HG02798 (cell line): ENCODE results near the gene LGR4.
"Not testable (repeated sequence)": the region's sequence is repeated elsewhere in the genome, so short reads cannot be mapped to it uniquely, and the experiment has no call there.

Experiments used
- ATAC-seq: cut with Tn5 transposase; IDR thresholded peaks from one replicate; pipeline ENCODE4 v1.9.1; 2021; ENCODE audit warnings: mild to moderate bottlenecking; ENCODE audit not compliant: unreplicated experiment, poor library complexity

LGR4 gene

DNA sequence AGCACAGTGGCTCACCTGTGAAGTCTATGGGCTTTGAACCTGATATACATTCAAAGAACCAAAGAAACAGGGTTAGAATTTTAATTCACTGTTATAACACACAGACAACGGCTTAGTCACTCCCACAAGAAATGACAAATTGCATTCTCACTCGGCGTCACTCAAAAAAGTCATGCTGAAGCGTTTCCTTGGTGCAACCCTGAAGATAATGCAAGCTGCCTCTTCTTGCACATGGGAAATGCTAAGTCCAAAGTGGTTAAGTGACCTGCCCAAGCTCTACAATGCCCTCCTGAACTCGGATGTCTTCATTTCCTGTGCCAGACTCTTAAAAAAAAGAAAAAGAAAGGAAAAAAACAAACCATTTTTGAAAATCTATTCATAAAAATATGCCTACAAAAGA is 10.0 kb downstream of the LGR4 start:
- ATAC-seq = no peak

DNA sequence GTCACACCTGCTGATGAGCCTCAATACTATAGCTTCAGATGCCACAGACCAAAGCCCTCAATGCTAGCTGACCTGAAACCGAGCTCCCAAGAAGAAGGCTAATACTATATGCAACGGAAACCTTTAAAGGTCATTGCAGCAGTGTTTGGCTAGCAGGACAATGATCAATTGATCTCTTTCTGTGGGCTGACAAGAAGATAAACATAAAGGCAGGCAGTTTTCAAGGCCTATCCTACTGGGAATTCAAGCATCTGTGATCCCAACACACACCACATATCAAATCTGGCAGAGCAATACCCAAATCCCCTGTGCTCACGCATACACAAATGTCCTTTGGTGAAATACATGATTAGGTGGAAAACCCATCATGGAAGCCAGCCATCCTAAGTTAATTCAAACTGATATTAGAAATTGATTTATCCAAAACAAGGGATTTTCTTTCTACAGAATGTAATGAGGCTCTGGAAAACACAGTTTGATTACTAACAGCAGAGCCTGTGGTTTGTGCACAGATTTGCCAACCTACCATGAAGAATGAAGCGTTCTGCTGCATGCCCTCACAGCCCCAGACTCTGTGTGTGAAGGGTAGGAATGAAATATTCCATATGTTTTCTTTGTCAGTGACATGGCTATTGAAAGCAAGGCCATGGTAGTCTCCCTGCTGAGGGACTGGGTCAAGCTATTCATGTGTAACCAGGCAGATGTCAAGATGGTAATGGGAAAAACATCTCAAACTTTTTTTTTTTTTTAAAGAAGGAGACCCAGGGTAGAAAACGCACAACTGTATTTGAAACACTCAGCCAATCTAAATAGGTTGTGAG is 12.2 kb downstream of the LGR4 start:
- ATAC-seq = no peak

DNA sequence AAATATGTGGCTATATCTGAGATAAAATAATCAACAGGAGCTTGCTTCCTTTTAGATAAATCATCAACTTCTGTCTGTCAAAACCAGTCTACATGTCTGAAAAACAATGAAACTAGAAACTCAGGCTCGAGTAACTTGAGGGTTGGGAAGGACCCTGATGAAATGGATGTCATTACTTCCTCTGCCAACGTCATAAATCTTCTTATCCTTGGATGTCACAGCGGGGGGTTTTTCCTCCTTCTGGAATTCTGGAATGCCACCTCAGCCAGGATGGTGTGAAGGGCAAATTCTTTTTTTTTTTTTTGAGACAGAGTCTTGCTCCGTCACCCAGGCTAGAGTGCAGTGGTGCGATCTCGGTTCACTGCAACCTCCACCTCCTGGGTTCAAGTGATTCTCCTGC is 13.4 kb downstream of the LGR4 start:
- no peak for ATAC-seq

DNA sequence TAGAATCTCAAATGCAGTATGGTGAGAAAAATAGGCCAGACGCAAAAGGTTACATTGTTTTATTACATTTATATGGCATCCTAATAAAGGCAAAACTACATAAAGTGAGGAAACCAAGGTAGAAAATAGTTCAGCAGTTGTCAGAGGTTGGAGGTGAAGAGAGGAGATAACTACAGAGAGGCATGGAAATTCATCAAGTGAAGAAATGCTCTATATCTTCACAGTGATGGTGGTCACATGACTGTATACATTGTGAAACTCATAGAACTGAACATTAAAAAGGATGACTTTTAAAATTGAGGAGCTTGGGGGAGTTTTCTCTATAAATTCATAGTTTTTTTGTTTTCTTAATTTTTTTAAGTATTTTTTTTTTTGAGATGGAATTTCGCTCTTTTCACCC is 14.4 kb downstream of the LGR4 start:
- no peak for ATAC-seq

DNA sequence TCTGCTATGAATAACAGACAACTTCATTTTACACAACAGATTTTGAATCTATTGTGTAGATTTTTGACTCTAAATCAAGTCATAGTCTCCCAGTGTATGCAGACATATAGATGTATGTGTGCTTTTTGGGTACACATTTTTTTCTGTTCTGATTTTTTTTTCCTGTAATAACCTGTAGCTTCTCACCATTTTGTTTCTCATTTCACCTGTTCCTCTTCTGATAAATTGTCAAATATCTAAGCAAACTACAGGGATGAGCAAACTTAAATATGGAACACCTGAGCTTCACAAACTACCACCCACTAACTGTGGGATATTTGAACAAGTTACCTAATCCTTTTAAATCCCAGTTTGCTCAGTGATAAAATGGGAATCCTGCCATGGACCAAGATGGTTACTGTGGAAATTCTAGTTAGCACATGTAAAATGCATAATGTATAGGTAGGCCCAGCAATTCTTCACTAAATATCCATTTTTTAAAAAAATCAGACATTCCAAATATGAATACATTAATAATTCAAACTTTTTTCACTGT is 15.7 kb downstream of the LGR4 start:
- ATAC-seq = no peak

DNA sequence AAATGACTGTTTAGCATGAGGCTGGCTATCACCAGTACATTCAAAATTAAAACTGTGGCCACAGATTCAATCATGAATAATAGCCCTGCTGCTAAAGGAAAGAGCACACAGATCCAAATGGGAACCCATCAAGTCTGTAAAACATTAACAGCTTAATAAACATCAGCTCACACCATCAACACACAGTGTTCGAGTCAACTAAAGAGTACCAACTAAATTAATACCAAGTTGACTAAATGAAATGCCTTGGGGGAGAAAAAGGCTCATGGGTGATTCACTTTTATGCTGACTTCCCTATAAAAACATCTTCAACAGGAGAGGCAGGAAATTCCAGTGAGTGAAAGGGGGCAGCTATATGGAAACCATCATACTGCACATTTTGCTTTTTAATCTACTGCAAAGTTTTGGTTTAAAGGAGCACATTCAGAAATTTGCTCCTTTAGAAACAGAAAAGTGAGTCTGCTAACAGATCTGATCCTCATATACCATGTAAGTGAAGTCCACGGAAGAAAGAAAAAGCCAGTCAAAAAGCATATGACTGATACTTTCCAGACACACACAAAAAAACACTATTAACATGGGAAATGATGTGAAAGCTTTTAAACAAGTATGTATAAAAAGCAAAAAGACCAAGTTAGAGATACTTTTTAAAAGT is 16.3 kb downstream of the LGR4 start:
- no peak for ATAC-seq

DNA sequence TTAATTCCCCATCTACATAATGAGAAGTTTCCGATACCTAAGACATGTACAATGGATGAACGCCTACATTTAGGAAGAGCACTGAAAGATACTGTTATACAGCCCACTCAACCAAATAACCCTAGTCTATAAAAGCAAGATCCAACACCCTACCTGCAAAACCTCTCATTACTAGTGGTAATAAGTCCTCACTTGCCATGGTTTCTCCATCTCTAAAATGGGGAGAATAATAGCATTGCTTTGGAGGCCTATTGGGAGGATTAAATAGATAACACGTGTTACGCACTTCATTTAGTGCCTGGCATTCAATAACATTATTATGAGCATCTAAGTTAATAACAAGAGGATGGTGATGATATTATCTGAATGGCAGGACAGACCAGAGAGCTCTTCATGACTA is 16.9 kb downstream of the LGR4 start:
- no peak for ATAC-seq

DNA sequence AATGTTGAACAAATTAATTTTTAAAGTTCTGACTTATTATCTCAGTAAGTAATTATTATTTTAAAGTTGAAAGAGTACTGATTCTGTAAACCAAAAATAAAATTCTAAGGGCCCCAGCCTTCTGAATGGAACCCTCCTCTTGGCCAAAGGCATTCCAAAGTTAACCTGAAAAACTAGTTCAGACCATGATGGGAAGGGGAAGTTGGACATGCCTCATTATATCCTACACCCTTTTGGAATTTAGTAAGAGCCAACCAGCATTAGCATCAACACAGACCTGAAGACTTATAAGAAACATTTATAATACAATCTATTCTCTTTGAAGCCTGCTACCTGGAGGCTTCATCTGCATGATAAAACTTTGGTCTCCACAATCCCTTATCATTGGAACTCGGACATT is 18.9 kb downstream of the LGR4 start:
- no peak for ATAC-seq

DNA sequence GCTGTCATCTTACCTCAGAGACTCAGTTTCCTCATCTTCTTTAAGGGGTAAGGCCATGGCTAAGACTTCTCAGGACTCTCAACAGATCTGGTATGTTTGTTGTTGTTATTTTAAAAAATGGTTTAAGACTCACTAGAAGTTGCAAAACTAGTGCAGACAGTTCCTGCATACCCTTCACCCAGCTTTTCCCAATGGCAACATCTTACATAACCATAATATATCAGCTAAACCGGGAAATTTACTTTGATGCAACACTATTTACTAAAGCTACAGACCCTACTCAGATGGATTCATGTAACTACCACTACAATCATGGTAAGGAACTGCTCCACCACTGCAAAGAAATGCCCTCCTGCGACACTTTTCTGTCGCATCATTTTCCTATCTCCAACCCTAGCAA is 20.4 kb downstream of the LGR4 start:
- ATAC-seq = no peak

DNA sequence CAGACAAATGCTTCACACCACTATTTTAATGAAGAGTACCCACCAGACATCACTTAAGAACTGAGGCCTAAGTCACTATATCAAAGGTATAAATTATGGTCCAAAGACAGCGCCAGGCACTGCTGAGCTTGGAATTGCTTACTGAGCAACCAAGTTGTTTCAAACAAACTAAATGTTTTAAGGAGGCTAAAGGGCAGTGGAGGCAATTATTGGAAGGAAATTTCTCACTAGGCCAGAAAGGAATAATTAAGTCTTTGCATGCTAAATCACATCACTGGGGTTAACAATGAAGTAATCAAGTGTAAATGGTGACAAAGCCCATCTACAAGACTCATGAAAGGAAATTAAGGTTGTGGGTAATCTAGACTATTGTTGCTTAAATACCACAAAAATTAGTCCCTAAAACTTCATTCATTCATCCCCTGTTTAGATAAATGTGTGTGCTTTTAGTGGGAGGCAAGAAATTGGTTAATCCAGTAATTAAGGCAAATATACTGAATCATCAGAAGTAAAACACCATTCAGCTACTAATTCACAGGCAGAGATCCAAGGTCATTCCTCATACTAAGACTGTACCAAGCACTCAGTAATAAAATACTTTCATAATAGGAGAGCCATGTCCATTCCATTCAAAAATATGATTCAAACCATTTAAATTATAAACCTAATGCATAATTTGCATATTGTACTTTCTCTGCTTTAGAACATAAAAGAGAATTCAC is 21.2 kb downstream of the LGR4 start:
- no peak for ATAC-seq

DNA sequence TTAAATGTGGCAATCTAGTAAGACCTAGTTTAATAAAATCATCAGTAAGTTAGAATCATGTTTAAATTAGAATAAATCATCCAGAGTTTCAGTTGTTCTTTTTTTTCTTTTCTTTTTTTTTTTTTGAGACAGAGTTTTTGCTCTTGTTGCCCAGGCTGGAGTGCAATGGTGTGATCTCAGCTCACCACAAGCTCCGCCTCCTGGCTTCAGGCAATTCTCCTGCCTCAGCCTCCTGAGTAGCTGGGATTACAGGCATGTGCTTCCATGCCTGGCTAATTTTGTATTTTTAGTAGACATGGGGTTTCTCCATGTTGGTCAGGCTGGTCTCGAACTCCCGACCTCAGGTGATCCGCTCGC is 24.4 kb downstream of the LGR4 start:
- not testable (repeated sequence) for ATAC-seq

DNA sequence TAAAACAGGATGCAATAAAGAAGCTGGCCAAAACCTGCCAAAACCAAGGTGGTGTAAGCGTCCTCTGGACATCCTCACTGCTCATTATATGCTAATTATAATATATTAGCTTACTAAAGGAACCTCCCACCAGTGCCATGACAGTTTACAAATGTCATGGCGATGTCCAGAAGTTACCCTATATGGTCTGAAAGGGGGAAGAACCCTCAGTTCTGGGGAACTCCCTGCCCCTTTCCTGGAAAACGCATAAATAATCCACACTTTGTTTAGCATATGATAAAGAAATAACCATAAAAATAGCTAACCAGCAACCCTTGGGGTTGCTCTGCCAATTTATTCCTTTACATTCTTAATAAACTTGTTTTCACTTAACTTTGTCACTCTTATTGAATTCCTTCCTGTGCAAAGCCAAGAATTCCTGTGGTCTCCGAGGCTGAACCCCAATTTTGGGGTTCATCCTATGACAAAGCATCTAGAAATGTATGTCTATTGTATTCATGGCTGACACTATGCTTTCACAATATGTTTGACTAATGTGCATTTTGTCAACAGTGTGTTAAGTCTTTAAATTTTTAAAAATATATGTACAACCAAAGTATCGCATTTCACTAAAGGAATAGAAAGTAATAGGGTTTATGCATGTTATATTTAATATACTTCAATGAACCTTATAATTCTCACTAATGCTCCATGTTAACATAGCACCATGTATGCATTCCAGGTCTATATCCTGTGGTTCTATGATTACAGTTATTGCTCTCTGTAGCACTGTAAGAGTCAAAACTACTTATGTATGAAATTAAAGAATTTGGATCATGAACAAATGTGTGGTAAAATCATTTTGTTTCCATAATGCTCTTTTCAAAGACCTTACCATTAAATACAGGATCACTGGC is 25.1 kb downstream of the LGR4 start:
- ATAC-seq = no peak

DNA sequence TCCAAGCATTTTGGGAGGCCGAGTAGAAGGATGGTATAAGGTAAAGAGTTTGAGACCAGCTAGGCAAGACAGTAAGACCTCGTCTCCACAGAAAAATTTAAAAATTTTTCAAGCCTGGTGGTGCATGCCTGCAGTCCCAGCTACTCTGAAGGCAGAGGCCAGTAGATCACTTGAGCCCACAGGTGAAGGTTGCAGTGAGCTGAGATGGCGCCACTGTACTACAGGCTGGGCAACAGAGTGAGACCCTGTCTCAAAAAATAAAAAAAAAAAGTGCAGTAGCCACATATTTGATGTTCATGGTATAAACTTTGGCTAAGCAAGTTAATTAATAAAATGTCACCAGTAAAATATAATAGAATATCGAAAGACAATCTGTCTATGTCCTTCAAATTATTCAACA is 27.0 kb downstream of the LGR4 start:
- ATAC-seq = no peak

DNA sequence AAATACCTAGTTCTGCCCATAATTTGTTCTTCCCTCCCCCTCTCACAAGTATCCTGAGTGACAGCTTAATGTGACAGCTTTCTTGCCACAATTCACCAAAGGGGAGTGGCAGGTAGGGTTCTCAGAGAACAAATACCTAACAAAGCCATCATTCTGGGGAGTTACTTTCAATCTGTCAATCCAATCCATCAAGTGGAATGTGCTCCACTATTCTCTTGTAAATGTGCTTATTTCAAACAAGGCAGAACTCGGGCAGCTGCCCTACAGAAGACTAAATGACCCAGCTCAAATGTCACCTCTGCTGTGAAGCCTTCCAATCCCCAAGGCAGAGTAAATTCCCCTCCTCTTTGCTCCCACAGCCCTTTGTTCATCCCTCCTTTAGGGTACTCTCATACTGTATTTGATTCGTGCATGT is 27.8 kb downstream of the LGR4 start:
- ATAC-seq = no peak

DNA sequence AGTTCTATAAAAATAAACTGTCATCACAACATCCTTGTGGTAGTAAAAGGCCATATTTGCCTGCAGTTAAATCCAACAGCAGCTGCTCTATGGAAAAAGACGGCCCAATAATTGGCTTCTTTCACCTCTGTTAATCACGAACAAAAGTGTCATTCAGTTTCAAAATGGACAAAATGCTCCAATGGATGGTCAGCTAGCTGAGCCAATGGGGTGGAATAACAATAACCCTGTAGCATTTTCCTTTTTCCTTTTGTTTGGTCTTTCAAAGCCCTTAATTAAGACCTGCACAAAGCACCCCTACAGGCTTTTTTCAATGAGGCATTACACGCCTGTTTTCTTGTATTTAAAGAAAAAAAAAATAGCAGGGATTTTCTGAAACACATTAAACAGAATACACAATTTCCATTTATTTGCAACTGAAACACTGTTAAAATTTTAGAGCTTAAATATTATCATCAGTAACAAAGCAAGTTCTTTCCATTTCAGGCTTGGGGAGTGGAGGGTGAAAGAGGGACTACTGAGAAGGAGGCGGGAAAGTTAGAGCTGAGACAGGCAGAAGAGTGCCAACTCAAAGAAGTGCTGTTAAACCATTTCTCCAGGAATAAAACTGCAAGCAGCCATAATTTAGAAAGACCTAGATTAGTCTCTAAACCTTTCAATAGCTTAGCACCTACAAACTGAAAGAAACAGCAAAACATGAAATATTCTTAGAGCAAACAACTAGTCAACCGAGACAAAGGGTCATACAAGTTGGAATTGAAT is 28.7 kb downstream of the LGR4 start:
- no peak for ATAC-seq

DNA sequence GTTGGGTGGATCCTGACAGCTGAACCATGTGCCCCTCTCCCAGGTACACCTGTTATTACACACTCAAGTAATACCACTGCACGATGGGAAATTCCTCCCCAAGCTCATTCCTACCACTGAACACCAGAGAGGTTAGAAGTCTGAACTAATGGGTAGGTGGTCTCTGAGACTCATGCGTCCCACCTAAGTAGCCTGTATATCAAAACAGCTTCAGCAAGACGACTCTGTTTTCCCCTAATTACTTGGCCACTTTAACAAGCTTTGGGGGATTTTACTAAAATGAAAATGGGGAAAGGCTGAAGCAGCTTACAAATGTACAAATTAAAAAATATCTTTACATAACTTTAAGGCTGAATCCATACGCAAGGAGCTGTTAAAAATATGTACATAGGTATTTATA is 29.4 kb downstream of the LGR4 start:
- ATAC-seq = no peak

DNA sequence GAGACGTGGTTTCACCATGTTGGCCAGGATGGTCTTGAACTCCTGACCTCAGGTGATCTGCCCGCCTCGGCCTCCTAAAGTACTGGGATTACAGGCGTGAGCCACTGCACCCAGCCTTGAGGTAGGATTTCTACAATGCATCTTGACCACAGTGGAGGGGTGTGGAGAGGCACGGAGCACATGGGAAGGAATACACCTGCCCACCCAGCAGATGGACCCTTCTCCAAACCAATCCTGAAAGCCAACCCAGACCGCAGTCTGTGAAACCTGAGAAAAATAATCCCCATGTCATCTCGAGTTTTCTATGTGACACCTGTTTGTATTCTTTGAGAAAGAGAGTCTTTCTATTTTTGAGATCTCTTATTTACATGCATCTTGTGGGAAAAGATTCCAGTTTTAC is 32.5 kb downstream of the LGR4 start:
- no peak for ATAC-seq

DNA sequence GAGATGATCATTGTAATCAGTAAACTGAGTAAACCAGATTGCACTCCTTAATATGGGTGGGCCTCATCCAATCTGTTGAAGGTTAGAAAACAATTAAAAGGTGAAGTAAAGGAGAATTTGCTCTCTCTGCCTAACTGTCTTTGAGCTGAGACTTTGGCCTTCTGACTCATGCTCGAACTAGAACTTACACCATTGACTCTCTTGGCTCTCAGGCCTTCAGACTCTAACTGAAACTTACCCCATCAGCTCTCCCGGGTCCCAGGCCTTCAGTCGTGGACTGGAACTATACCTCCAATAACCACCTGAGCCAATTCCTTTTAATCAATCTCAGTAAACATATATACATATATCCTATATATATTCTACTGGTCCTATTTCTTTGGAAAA is 34.0 kb downstream of the LGR4 start:
- no peak for ATAC-seq

DNA sequence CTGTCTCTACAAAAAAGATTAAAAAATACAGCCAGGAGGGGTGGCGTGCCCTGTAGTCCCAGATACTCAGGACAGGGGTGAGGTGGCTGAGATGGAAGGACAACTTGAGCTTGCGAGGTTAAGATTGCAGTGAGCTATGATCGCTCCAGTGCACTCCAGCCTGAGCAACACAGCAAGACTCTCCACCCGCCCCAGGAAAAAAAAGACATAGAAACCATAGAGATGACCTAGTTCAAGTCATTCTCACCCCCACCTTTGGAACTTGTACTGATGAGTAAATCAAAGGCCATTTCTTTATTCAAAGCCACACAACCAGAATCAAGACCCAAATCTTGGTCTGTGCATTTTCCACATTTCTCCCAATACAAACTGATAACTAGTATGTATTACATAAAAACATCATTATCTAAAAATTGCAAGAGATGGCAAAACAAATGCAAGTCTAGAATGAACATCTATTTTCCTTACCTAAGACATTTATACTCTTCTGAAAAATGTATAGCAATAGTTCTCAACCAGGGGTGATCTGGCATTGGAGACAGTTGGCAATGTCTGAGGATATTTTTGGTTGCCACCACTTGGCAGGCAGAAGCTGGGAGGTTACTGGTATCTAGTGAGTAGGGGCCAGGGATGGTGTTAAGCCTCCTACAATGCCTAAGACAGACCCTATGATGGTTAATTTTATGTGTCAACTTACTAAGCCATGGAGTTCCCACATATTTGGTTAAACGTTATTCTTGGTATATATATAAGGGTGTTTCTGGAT is 34.6 kb downstream of the LGR4 start:
- no peak for ATAC-seq
